IMR-90 (cell line): ENCODE measurements around the gene ZNF217. TPM values are rescaled to one million over a fixed set of nuclear protein-coding genes. Genes with fewer than 3 reads are reported as not detected.
"Not testable (repeated sequence)": the region's sequence is repeated elsewhere in the genome, so short reads cannot be mapped to it uniquely, and the experiment has no call there.

Experiments used
- ATAC-seq: fragments of 200-7000 bp; cut with Tn5 transposase; 2 replicates; pipeline ENCODE4 v1.9.1; 2020; ENCODE audit warnings: low read depth, mild to moderate bottlenecking, moderate library complexity
- BruUV-seq: library from RNA; stranded (reverse); fragments of 400-500 nt; replicated peaks from 2 replicates; lab custom pipeline; 2021; lab: Mats Ljungman, UMichigan
- CTCF ChIA-PET: fragments of 300-600 bp; formaldehyde crosslinking; extraction: SDS; loops from one replicate; lab custom pipeline; 2021; ENCODE audit warnings: antibody characterized with exemption; lab: Yijun Ruan, JAX
- POLR2A ChIA-PET: fragments of 300-600 bp; sonication (Branson Sonifier 250); formaldehyde crosslinking; loops from one replicate; lab custom pipeline; 2022; ENCODE audit warnings: antibody characterized with exemption; ENCODE audit not compliant: unreplicated experiment; lab: Charles Lee
- DNase-seq: peaks from one replicate; pipeline ENCODE4 v3.0.0; 2013
- H2AFZ ChIP-seq: replicated peaks from 2 replicates; pipeline ENCODE3; 2013; ENCODE audit warnings: low read length, mild to moderate bottlenecking; ENCODE audit not compliant: poor library complexity
- H2AK5ac ChIP-seq: 2 replicates; pipeline ENCODE4 v1.6.1; 2013; ENCODE audit warnings: low read depth, low read length, inconsistent platforms
- H2AK9ac ChIP-seq: replicated peaks from 2 replicates; pipeline ENCODE3; 2013; ENCODE audit warnings: mild to moderate bottlenecking, low read depth, low read length, moderate library complexity; ENCODE audit not compliant: poor library complexity
- H2BK120ac ChIP-seq: 2 replicates; pipeline ENCODE4 v1.6.1; 2013; ENCODE audit warnings: low read depth, low read length, inconsistent platforms
- H2BK15ac ChIP-seq: 3 replicates; pipeline ENCODE4 v1.6.1; 2013; ENCODE audit warnings: low read depth, low read length, inconsistent platforms
- H2BK20ac ChIP-seq: 2 replicates; pipeline ENCODE4 v1.6.1; 2013; ENCODE audit warnings: low read depth, mild to moderate bottlenecking, inconsistent platforms, low read length, moderate library complexity
- H2BK5ac ChIP-seq: 2 replicates; pipeline ENCODE4 v1.6.1; 2013; ENCODE audit warnings: mild to moderate bottlenecking, low read depth, low read length, inconsistent platforms; ENCODE audit not compliant: poor library complexity, severe bottlenecking
- H3K14ac ChIP-seq: replicated peaks from 2 replicates; pipeline ENCODE4 v1.6.1; 2013; ENCODE audit warnings: low read depth, low read length, inconsistent platforms
- H3K18ac ChIP-seq: 2 replicates; pipeline ENCODE4 v1.6.1; 2013; ENCODE audit warnings: low read depth, low read length, control low read depth
- H3K23ac ChIP-seq: 2 replicates; pipeline ENCODE4 v1.6.1; 2013; ENCODE audit warnings: low read depth, low read length, inconsistent platforms
- H3K27ac ChIP-seq: 2 replicates; pipeline ENCODE4 v1.5.1; 2013; ENCODE audit warnings: mild to moderate bottlenecking, control low read depth, low read length; ENCODE audit not compliant: insufficient read depth
- H3K27me3 ChIP-seq: 2 replicates; pipeline ENCODE4 v1.6.1; 2013; ENCODE audit warnings: low read length; ENCODE audit not compliant: control insufficient read depth, insufficient read depth
- H3K36me3 ChIP-seq: 2 replicates; pipeline ENCODE4 v1.6.1; 2013; ENCODE audit warnings: low read length, mixed read lengths; ENCODE audit not compliant: control insufficient read depth, insufficient read depth
- H3K4ac ChIP-seq: 2 replicates; pipeline ENCODE4 v1.6.1; 2013; ENCODE audit warnings: low read depth, low read length, inconsistent platforms
- H3K4me1 ChIP-seq: 2 replicates; pipeline ENCODE4 v1.6.1; 2013; ENCODE audit warnings: low read length, mixed read lengths; ENCODE audit not compliant: control insufficient read depth, insufficient read depth
- H3K4me2 ChIP-seq: 2 replicates; pipeline ENCODE4 v1.6.1; 2013; ENCODE audit warnings: low read depth, mild to moderate bottlenecking, control low read depth, low read length, moderate library complexity
- H3K4me3 ChIP-seq: 2 replicates; pipeline ENCODE4 v1.5.1; 2013; ENCODE audit warnings: low read depth, mild to moderate bottlenecking, control low read depth, low read length, moderate library complexity; ENCODE audit not compliant: insufficient read depth
- H3K56ac ChIP-seq: 2 replicates; pipeline ENCODE4 v1.6.1; 2013; ENCODE audit warnings: low read length, inconsistent platforms; ENCODE audit not compliant: insufficient read depth; ENCODE audit errors: extremely low read depth
- H3K79me1 ChIP-seq, 2 experiments: 2 replicates each; pipeline ENCODE4 v1.6.1; 2013; ENCODE audit warnings: low read length in 2 of 2, inconsistent platforms in 1 of 2, low read depth in 1 of 2
- H3K9ac ChIP-seq: 2 replicates; pipeline ENCODE4 v1.6.1; 2013; ENCODE audit warnings: low read depth, low read length, control low read depth
- H3K9me1 ChIP-seq: 2 replicates; pipeline ENCODE4 v1.6.1; 2013; ENCODE audit warnings: low read length, inconsistent platforms; ENCODE audit not compliant: insufficient read depth
- H3K9me3 ChIP-seq: 2 replicates; pipeline ENCODE4 v1.6.1; 2013; ENCODE audit warnings: low read length; ENCODE audit not compliant: control insufficient read depth, insufficient read depth
- H4K20me1 ChIP-seq: 2 replicates; pipeline ENCODE4 v1.6.1; 2013; ENCODE audit warnings: low read length, inconsistent platforms; ENCODE audit not compliant: insufficient read depth
- H4K5ac ChIP-seq: 2 replicates; pipeline ENCODE4 v1.6.1; 2013; ENCODE audit warnings: mild to moderate bottlenecking, low read depth, low read length, control low read depth
- H4K8ac ChIP-seq, 2 experiments: 2 replicates each; pipeline ENCODE4 v1.6.1; 2013; ENCODE audit warnings: low read depth in 2 of 2, low read length in 2 of 2, control low read depth in 1 of 2, inconsistent platforms in 1 of 2
- H4K91ac ChIP-seq: 2 replicates; pipeline ENCODE4 v1.6.1; 2013; ENCODE audit warnings: low read depth, low read length, inconsistent platforms; ENCODE audit not compliant: insufficient read depth
- MAFK ChIP-seq: IDR thresholded peaks from 2 replicates; pipeline ENCODE4 v1.6.1; 2012; ENCODE audit warnings: low read depth, low read length, improper control_type of control experiment
- WGBS, 2 experiments: methylation state at CpG; one replicate each; pipeline versions ENCODE4 v1.1.5 to v1.1.7; 2013; ENCODE audit warnings: missing lambda C conversion rate in 2 of 2; ENCODE audit not compliant: insufficient read length in 1 of 2; ENCODE audit errors: extremely low coverage in 2 of 2; 5-methylcytosine and 5-hydroxymethylcytosine counted together
- dilution Hi-C: fragments of 300-500 bp; cut with HindIII; formaldehyde crosslinking; loops from one replicate; pipeline ENCODE4 v1.14.3; 2018; ENCODE audit warnings: low sequenced_read_pairs; ENCODE audit not compliant: unreplicated experiment
- in situ Hi-C: fragments of 300-500 bp; cut with MboI; formaldehyde crosslinking; loops from 3 replicates; pipeline ENCODE4 v1.14.3; 2019; ENCODE audit warnings: low sequenced_read_pairs, inconsistent platforms, mixed read lengths
- intact Hi-C: fragments of 100-400 bp; cut with micrococcal nuclease; formaldehyde crosslinking; loops from 2 replicates; pipeline ENCODE4 v1.10.0; 2022
- polyA plus RNA-seq, 3 experiments: library from polyadenylated mRNA; depleted of rRNA; stranded (reverse); fragments of >200 nt; gene quantifications; 2 replicates each; pipeline ENCODE4 v1.2.3, GENCODE V29; 2012; ENCODE audit warnings: low replicate concordance in 1 of 3
- total RNA-seq: library from RNA; depleted of rRNA; stranded (reverse); fragments of >200 nt; gene quantifications from 2 replicates; pipeline ENCODE4 v1.2.3, GENCODE V29; 2012

Gene ZNF217
- total and polyA plus RNA-seq, 2 of the 4 experiments (the other 2 are of a cell fraction), result 9.1 to 27.8 TPM

- H3K23ac ChIP-seq, result no peak overlapping the region
- ChIA-PET CTCF (no interaction called here), POLR2A (no interaction called here)
- intact Hi-C loops, result no loop called here
- H3K4me3 ChIP-seq, result no peak overlapping the region
- no peak overlapping the region for H4K5ac ChIP-seq
- H4K20me1 ChIP-seq, result no peaks in the 10 kb centered on the region
- no peak overlapping the region for H2BK20ac ChIP-seq
- H3K79me1 ChIP-seq, result no peaks in the 10 kb centered on the region
- peaks cover 10% of the 10 kb centered on the region for H3K4me1 ChIP-seq
- no peak for TF ChIP-seq MAFK
- DNase-seq, result no peak
- WGBS, 2 experiments, result 88% methylated on average over 1 of the region's 3 CpGs; no CpG with 5 or more reads in 1 of the 2 experiments
- no peak overlapping the region for H3K9ac ChIP-seq
- no peak overlapping the region for H2BK15ac ChIP-seq
- H2BK120ac ChIP-seq, result no peak overlapping the region
- BruUV-seq, result no TSS peak
- H3K56ac ChIP-seq, result no peak overlapping the region
- no peak for ATAC-seq
- H2AK9ac ChIP-seq, result no peak overlapping the region
- H4K8ac ChIP-seq, result no peak overlapping the region
- no peak overlapping the region for H3K27ac ChIP-seq
- H3K4ac ChIP-seq, result no peak overlapping the region
- H4K91ac ChIP-seq, result no peak overlapping the region
- no peak overlapping the region for H3K4me2 ChIP-seq
- no peaks in the 10 kb centered on the region for H3K9me3 ChIP-seq
- H2AFZ ChIP-seq, result no peak overlapping the region
- no peaks in the 10 kb centered on the region; the same call in 1 of the 2 replicates for H3K9me1 ChIP-seq
- H3K36me3 ChIP-seq, result no peaks in the 10 kb centered on the region
- H3K27me3 ChIP-seq, result no peaks in the 10 kb centered on the region
- no peak overlapping the region for H3K18ac ChIP-seq
- H2BK5ac ChIP-seq, result no peak overlapping the region
- no peak overlapping the region for H2AK5ac ChIP-seq
- dilution Hi-C loops, result no loop called here
- in situ Hi-C loops, result no loop called here
- H3K14ac ChIP-seq, result no peak overlapping the region
Observed at GRCh38 chr20:53639128-53639527, 45.5 kb upstream of the ZNF217 start.

- H3K27ac ChIP-seq, POLR2A ChIA-PET, H3K27me3 ChIP-seq, H2BK20ac ChIP-seq, H3K36me3 ChIP-seq, CTCF ChIA-PET, H4K5ac ChIP-seq, H3K4me1 ChIP-seq, BruUV-seq, H2AK9ac ChIP-seq, H3K18ac ChIP-seq, H3K4ac ChIP-seq, ATAC-seq, H3K23ac ChIP-seq, H2AK5ac ChIP-seq, H2AFZ ChIP-seq, intact Hi-C loops, in situ Hi-C loops, H4K8ac ChIP-seq, DNase-seq, H3K9me3 ChIP-seq, H4K20me1 ChIP-seq, H3K4me2 ChIP-seq, H4K91ac ChIP-seq, H3K9me1 ChIP-seq, H3K4me3 ChIP-seq, H2BK5ac ChIP-seq, H3K9ac ChIP-seq, H3K79me1 ChIP-seq, H3K56ac ChIP-seq, H2BK15ac ChIP-seq, dilution Hi-C loops, H3K14ac ChIP-seq, H2BK120ac ChIP-seq: not testable (repeated sequence)
- no CpG with 5 or more reads among the region's 9 CpGs for WGBS, 2 experiments
Observed at GRCh38 chr20:53637310-53637709, 43.7 kb upstream of the ZNF217 start.
